Brain pericyte (primary cell): ENCODE results near the gene GKN1.

Source experiments
- DNase-seq: peaks from one replicate; pipeline ENCODE4 v3.0.0-alpha.2; 2012; ENCODE audit warnings: low read depth, low spot score

The GKN1 gene

DNA sequence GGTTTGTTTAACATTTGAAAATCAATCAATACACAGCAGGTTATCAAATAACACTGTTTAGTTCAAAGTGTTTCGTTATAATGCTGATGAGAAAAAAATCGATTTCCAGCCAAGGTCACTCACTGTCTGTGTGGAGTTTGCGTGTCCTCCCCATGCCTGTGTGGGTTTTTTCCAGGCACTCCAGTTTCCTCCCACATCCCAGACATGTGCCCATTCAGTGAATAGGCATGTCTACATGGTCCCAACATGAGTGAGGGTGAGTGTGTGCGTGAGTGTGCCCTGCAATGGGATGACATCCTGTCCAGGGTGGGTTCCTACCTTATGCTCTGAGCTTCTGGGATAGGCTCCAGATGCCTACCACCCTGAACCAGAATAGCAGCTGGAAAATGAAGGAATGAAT lies 13.1 kb upstream of the GKN1 start:
- no peak for DNase-seq

DNA sequence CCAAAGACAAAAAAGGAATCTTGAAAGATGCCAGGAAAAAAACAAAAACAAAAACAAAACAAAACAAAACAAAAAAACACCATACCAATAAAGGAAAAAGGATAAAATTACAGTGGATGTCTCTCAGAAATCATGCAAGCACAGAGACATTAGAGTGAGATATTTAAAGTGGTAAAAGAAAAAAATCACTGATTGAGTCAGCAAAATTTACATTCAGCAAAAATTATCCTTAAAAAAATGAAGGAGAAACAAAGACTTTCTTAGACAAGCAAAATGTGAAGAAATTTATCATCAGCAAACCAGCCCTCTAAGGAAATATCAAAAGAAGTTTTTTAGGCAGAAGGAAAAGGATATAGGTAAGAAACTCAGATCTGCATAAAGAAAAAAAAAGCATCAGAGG lies 10.2 kb upstream of the GKN1 start:
- DNase-seq: no peak

DNA sequence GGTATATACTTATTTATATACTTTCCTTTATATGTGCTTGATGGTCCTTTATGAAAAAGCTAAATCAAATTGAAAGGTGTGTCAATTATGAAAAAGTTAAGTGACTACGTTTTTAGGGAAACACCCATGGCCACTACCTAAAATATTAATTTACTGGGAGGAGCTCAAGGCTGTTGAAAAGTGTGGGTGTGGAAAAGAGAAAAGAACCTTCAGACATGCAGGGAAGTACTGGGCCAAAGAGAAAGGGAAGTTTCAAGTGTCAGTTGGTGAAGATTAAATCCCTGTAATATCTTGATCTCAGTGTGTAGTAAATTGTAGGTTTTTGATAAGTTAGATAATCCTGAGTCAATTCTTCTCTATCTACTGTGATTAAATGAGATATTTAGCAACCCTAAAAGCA lies 6.2 kb upstream of the GKN1 start:
- DNase-seq: no peak

DNA sequence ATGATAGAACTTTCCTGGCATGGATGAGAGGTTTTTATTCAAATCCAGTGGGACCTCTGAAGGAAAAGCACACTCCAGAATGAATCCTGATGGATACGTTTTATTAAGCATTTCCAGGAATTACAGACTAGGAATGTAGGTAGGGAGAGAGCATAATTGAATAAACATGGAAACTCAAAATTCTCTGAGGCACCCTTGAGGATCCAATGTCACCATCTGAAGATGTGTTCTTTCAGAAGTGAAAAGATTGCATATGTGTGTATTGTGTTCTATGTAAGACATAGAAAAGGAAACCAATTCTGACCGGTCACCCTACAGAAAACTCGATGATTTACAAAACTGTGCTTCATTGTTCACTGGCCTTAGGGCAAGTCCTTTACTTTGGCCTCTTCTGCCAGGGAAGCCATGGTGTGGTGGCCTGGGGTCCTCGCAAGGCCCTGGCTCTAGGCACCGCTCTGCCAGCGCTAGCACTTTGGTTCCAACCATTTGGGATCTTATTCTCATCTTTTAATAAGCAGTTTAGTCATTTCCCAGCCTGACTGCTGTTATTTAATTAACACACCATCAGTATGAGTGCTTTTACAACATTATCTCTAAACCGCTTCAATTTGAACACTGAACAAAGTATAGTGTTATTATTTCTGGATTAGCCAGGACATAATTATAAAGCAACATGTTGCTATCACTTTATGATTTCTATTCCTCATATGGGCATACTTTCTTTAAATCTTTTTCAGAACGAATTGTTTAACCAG lies 4.5 kb upstream of the GKN1 start:
- no peak for DNase-seq

DNA sequence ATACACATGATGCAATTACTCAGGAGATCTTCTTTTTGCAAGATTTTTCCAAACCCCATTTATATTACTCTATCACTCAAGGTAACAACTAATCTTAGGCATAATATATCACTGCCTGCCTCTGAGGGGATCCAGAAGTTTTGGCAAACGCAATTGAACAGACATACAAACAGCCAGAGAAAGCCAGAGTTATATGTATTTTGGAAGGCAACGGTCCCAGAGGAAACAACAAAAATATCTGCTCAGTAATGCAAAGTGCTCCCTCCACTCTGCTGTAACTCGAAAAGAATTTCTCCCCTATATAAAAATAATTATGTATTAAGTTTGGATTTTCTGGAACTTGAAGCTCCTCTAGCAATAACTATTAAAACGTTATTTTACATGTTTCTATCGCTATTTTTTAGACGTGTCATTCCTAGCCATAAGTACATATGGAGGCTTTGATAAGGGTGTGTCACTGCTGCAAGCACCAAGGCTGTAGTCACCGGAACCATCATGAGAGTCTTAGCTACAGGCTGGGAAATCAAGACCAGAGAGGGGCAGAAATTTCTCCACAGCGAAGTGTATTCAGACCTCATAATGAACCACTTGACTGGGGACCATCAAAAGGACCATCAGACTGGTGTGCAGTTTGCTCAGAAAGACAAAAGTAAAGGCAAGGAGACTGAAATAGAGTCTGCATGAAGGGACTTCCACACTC lies 3.7 kb upstream of the GKN1 start:
- DNase-seq: no peak

DNA sequence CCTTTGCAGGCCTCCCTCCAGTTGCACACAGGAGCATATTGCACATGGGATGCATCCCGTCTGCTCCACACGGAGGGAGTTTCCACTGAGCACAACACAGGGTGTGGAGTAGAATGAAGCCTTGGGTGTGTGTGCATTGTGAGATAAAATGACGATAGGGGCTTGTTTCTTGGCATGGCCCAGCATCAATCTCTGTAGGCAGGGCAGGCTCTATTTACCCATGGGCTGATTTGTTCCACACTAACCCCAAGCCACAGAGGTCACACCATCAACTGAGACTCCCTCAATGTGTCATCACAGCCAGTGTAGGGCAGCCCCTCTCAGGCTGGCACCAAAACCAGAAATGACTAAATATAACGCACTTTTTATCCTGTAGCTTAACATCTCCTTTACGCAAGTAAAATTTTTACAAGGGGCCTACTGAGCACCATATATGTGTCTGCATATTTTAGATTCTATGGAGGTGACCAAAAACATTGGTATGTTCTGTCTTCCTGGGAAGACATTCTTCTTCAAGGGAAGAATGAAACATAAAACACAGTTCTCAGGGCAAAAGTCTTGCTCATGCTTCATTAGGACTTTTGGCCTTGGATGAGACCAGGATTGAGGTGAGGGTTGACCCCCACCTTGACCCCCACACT lies 2.7 kb upstream of the GKN1 start:
- no peak for DNase-seq

DNA sequence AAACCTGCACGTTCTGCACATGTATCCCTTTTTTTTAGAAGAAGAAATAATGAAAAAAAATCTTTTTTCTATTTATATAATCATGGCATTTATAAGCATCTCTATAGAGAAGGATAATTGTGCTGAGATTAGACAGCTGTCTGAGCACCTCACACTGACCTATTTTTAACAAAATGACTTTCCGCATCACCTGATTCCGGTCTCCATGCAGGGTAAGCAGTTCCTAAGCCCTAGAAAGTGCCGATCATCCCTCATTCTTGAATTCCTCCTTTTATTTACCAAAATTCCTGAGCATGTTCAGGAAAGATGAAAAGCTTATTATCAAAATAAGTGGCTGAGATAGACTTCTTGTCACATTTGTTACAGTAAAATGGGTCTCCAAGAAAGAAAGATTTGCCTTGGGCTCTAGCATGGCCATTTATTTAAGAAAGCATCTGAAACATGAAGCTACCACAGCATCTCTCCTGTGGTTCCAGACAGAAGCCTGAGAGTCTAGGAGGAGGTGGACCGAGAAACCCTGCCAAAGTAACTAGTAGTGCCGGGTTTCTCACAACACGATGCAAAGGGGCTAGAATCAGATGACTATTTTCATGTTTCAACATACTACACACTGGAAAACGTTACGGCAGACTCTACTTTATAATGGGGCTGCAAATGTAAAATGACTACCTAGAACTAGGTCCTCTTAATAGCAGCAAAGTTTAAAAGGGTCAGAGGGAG lies 670 bp downstream of the GKN1 start:
- DNase-seq: no peak

DNA sequence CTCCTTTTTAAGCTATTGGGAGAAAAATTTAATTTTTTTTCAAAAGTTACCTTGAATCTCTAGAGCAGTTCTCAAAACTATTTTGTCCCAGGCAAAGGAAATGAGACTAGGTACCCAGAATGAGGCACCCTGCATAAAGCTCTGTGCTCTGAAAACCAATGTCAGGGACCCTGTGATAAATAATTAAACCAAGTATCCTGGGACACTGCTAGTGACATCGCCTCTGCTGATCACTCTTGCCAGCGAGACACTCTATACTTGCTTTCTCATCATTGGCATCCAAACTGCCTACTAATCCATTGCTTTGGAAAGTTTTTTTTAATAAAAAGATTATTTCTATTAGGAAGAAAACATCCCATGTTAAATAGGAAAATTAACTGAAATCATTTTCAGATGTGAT lies 1.4 kb downstream of the GKN1 start:
- DNase-seq: no peak

DNA sequence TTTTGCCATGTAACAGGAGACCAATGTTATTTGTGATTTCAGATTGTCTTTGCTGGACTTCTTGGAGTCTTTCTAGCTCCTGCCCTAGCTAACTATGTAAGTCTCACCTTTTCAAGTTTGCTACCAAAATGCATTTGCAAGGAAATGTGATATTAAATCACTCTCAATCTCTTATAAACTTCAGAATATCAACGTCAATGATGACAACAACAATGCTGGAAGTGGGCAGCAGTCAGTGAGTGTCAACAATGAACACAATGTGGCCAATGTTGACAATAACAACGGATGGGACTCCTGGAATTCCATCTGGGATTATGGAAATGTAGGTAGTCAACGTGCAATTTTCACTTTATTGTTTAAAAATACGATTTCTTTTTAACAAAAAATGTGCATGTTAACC lies 3.0 kb downstream of the GKN1 start:
- DNase-seq: no peak

DNA sequence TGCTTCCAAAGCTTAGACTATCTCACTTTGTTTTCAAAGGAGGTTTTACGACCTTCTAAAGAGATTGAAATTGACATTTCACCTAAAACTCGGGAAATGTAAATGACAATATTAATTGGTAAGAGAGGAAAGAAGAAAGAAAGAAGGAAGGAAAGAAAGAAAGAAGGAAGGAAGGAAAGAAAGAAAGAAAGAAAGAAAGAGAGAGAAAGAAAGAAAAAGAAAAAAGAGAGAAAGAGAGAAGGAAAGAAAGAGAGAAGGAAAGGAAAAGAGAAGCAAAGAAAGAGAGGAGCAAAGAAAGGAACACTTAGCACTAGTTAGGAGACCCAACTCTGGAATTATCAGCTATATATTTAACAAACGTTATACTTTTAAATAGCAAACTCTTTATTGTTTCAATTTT lies 3.7 kb downstream of the GKN1 start:
- no peak for DNase-seq

DNA sequence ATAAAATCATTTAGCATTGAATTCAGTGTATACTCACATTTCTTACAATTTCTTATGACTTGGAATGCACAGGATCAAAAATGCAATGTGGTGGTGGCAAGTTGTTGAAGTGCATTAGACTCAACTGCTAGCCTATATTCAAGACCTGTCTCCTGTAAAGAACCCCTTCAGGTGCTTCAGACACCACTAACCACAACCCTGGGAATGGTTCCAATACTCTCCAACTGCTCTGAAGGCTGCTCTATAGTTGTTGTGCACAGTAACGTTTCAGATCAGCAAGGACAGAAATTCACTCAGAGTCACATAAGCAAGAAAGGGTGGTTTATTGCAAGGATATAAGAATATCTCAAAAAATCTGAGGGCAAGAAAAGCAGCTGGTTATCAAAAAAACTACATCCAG lies 6.5 kb downstream of the GKN1 start:
- DNase-seq: no peak

DNA sequence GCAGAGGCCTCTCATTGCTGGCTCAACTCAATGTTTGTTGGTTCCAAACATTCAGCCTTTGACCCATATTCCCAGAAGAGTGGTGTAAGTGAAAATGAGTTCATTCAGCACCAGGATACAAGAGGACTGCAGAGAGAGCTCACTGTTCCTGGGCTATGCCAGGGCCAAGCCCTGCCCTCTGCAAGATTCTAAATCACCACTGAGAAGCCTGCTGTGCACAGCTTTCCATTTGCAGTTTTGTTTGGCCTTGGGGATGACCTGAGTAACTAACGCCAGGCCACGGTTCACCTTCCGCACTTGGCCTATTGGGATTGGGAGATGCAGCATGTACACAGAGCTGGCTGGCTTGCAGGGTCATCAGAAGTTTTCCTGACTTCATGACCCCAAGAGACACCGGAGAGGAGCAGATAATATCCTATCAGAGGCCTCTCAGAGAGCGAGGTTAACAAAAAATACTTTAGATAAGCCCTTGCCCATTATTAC lies 12.6 kb downstream of the GKN1 start:
- DNase-seq: no peak

DNA sequence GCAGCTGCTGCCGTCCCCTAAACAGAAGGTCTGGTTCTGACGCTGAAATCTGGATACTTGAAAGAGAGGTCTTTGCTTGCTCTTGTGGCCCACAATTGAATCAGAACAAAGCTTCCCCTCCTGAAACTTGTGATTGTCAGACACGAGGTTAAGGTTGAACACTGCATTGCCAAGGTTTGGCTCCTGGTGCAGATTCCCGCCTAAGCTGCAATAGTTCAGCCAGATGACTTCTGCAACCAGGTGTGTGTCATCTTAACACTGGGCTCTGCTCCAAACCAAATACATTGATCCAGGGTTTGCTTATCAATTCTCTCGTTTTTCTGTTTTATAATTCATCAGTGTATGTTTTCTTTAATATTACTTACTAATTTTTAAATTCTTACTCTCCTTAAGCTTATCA lies 14.6 kb downstream of the GKN1 start:
- no peak for DNase-seq

DNA sequence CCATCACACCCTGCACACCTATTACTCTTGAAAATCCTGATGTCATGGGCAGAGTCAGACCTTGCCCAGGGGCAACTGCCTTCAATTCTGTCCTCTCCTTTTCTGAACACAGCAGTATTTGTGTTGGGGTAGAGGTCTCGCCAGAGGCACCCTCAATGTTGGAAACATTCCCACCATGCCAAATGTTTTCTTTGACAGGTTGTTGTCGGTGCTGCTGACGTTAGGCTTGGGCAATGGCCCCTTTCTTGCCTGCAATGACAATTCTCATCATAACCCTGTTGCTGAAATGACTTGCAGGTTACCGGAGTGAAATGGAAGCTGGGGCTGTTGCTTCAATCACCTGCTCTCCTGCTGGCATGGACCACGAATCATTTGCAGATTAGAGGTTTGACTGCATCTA lies 17.9 kb downstream of the GKN1 start:
- DNase-seq: no peak

DNA sequence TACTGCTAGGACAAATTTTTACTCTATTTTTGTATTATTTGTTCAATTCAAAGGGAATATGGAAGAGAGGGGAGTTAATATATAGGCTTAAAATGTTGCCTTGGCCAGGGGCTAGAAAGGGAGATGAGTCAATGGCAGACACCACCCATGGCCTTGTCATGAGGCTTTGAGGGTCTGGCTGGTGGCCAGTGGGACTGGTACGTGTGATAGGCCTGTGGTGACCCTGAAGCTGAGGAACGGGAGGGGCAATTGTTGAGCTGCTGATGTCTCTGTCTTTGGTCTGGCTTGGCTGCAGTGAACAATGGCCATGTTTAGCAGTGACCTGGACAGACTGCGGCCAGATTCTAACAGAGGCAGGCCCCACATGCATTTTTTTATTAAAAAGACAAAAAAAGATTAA lies 18.5 kb downstream of the GKN1 start:
- DNase-seq: no peak

DNA sequence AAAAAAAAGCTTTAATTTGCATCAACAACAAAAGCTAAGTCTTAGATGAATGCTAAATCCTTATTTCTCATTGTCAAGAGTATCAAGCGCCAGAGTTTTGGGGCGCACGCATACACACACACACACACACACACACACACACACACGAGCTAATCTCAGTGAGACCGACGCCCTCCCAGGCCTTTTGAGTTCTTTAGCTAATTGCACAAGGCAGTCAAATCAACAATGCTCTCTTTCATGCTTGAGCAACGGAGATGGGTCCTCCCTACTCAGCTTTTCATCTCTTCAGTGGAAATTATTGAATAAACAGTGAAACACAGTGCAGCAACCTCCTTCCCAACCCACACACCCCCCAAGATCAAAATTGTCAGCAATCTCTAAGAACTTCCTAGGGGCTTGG lies 19.2 kb downstream of the GKN1 start:
- DNase-seq: no peak

DNA sequence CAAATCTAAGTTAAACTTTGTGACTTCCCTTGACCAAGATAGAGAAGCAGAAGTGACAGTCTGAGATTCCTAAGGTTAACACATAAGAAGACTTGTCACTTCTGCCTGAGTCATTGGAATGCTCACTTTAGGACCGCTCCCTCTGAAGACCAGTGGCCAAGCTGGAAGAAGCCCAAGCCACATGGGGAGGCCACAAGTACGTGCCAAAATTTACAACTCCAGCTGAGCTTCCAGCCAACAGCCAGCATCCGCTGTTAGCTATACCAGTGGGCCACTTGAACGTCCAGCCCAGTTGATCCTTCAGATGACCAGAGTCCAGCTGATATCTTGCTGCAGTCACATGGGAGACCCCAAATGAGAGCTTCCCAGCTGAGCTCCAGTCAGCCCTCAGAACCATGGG lies 20.4 kb downstream of the GKN1 start:
- DNase-seq: no peak

DNA sequence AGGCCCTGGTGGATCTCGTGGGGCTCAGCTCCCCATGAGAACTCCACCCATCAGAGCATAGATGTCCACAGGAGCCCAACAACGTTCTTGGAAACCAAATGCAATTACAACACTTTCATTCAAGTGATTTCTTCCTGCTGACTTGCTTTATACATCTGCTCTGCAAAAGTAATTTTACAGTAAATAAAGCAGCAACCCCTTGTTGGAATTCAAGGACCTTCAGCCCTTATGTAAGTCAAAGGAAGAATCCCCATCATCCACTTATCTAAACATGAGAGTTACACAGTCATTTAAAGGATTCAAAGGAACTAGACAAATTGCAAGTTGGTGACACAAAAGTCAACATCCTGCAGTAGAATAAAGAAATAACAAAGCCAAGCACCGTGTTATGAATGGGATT lies 21.5 kb downstream of the GKN1 start:
- DNase-seq: no peak

DNA sequence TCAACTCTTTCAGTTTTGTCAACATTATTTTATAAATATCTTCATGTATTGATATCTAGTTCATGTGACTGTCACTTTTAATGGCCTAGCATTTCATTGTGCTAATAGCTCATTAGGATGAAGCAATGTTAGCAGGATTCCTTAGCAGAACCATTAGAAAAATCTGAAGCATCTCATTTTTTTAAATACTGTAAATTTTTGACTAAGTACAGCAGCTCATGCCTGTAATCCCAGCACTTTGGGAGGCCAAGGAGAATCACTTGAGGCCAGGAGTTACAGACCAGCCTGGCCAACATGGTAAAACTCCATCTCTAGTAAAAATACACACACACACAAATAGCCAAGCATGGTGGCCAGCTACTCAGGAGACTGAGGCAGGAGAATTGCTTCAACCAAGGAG lies 23.0 kb downstream of the GKN1 start:
- no peak for DNase-seq

DNA sequence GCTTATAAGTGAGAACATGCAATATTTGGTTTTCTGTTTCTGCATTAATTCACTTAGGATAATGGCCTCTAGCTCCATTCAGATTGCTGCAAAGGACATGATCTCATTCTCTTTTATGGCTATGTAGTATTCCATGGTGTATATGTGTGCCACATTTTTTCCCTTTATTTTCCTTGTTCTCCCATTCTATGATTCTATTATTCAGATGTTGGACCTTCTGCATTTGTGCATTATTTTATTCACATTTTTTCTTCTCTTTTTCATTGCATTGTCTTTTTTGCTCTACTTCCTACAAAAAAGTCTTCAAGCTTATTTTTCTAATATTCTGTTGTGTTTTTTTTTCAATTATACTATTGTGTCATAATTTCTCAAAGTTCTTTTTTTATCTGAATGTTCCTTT lies 27.4 kb downstream of the GKN1 start:
- DNase-seq: no peak

DNA sequence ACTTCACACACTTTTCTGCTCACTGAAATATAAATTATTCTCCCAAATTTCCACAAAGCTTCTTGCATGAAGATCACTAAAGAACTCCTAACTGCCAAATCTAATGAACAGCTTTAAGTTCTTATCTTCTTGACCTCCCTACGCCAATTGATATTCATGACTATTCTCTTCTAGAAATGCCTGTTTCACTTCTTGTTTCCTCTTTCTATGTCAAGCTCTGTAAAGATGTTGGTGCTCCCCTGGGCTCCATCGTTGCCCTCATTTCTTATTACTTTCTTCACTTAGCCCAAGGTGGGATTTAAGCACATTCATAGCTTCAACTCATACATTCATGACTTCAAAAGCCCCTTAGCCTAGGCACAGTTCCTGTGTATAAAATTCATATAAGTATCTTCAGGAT lies 29.3 kb downstream of the GKN1 start:
- no peak for DNase-seq

DNA sequence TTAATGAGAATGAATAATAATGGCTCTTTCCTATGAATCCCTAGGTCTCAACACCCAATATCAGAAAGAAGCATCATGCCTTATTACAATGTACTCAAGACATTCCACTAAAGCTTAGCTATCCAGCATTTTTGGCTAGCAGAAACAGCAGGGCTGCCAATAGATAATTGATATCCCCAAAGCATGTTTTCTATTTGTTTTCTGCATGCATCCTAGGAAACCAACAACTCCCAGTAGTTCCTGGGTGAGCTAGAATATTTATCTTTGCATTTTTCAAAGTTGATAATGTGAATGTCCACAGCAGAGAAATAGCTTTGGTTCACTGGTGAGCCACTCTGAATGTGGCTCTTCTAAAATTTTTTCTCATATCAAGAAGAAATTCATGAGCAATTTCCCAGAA lies 32.7 kb downstream of the GKN1 start:
- no peak for DNase-seq
